K562 (cell line): ENCODE measurements around the gene ICA1L. TPM values are rescaled to one million over a fixed set of nuclear protein-coding genes. Genes with fewer than 3 reads are reported as not detected.

Experiments used
- ATAC-seq: fragments of 200-7000 bp; cut with Tn5 transposase; 3 replicates; pipeline ENCODE4 v1.9.1; 2020; ENCODE audit warnings: moderate library complexity
- BruUV-seq: library from RNA; stranded (reverse); fragments of 400-500 nt; replicated peaks from 2 replicates; lab custom pipeline; 2021; lab: Mats Ljungman, UMichigan
- CTCF ChIA-PET: fragments of 300-600 bp; formaldehyde crosslinking; extraction: SDS; loops from one replicate; lab custom pipeline; 2021; ENCODE audit warnings: low intra/inter-chr PET ratio; lab: Yijun Ruan, JAX
- POLR2A ChIA-PET: fragments of 300-600, 350-650 bp; sonication (Branson Sonifier 250); formaldehyde crosslinking; extraction: SDS; loops from one replicate; lab custom pipeline; 2021; ENCODE audit warnings: antibody characterized with exemption, inconsistent platforms; lab: Yijun Ruan, JAX
- DNase-seq, 4 experiments: peaks; one replicate each; pipeline versions ENCODE4 v3.0.0 to v3.0.0-alpha.2; 2011 to 2018; ENCODE audit warnings: low spot score in 3 of 4, mixed read lengths in 3 of 4; ENCODE audit errors: extremely low read depth in 1 of 4
- FAIRE-seq: peaks from 2 replicates; lab custom pipeline; 2011; peaks lifted over from hg19 to GRCh38; lab: Jason Lieb, UNC
- H2AFZ ChIP-seq: 2 replicates; pipeline ENCODE4 v1.6.0; 2011; ENCODE audit warnings: low read depth, low read length, control low read depth, inconsistent platforms
- H3K27ac ChIP-seq: fragments of 200-600 bp; 3 replicates; pipeline ENCODE4 v1.8.0; 2011; ENCODE audit warnings: low read depth, mild to moderate bottlenecking, control low read depth, inconsistent platforms, low read length, moderate library complexity, mixed read lengths; ENCODE audit errors: extremely low read depth
- H3K27me3 ChIP-seq, 2 experiments: fragments of 300-600 bp in 1 of 2; 2 replicates in 1 of 2; 3 replicates in 1 of 2; pipeline versions ENCODE4 v1.6.0 to v1.8.0; 2011; ENCODE audit warnings: inconsistent platforms in 2 of 2, low read length in 2 of 2, mild to moderate bottlenecking in 1 of 2, mixed read lengths in 1 of 2, moderate library complexity in 1 of 2; ENCODE audit not compliant: control insufficient read depth in 2 of 2, insufficient read depth in 2 of 2
- H3K36me3 ChIP-seq: fragments of 300-600 bp; 3 replicates; pipeline ENCODE4 v1.8.0; 2011; ENCODE audit warnings: mild to moderate bottlenecking, low read length, inconsistent platforms; ENCODE audit not compliant: control insufficient read depth, insufficient read depth
- H3K4me1 ChIP-seq, 2 experiments: fragments of 200-600 bp in 1 of 2; replicated peaks in 1 of 2; 2 replicates in 1 of 2; 3 replicates in 1 of 2; pipeline versions ENCODE4 v1.5.1 to v1.8.0; 2011; ENCODE audit warnings: inconsistent platforms in 2 of 2, low read length in 2 of 2, mild to moderate bottlenecking in 1 of 2, mixed read lengths in 1 of 2, moderate library complexity in 1 of 2; ENCODE audit not compliant: control insufficient read depth in 2 of 2, insufficient read depth in 2 of 2
- H3K4me2 ChIP-seq: 2 replicates; pipeline ENCODE4 v1.6.1; 2011; ENCODE audit warnings: low read length, control low read depth, inconsistent platforms, mixed read lengths; ENCODE audit not compliant: insufficient read depth
- H3K4me3 ChIP-seq: fragments of 200-600 bp; sonication (generic), shearing (Covaris generic); 2 replicates; pipeline ENCODE4 v1.5.1; 2016; ENCODE audit warnings: control low read depth, inconsistent platforms
- H3K79me2 ChIP-seq: fragments of 200-600 bp; 3 replicates; pipeline ENCODE4 v1.8.0; 2011; ENCODE audit warnings: low read length, inconsistent platforms; ENCODE audit not compliant: control insufficient read depth, insufficient read depth
- H3K9ac ChIP-seq, 2 experiments: 2 replicates each; pipeline versions ENCODE4 v1.6.0 to v1.6.1; 2011; ENCODE audit warnings: low read depth in 2 of 2, low read length in 2 of 2, control low read depth in 1 of 2, inconsistent platforms in 1 of 2, mild to moderate bottlenecking in 1 of 2, mixed read lengths in 1 of 2; ENCODE audit not compliant: insufficient read depth in 1 of 2
- H3K9me1 ChIP-seq: one replicate; pipeline ENCODE4 v1.6.0; 2011; ENCODE audit warnings: inconsistent platforms, mild to moderate bottlenecking, low read length, moderate library complexity; ENCODE audit not compliant: control insufficient read depth, insufficient read depth
- H3K9me3 ChIP-seq: replicated peaks from 2 replicates; pipeline ENCODE4 v1.5.1; 2011; ENCODE audit warnings: low read depth, low read length, inconsistent platforms; ENCODE audit not compliant: control insufficient read depth, insufficient read depth
- H4K20me1 ChIP-seq: replicated peaks from 2 replicates; pipeline ENCODE4 v1.6.1; 2011; ENCODE audit warnings: low read length, inconsistent platforms, mixed read lengths; ENCODE audit not compliant: control insufficient read depth, insufficient read depth
- CHD1 ChIP-seq: fragments of 200-600 bp; sonication (generic); IDR thresholded peaks from one replicate; pipeline ENCODE4 v1.6.1; 2012; ENCODE audit warnings: mild to moderate bottlenecking, moderate library complexity, low read length, inconsistent platforms
- E2F4 ChIP-seq: sonication (generic); formaldehyde crosslinking; IDR thresholded peaks from 2 replicates; pipeline ENCODE4 v1.8.0; 2022; ENCODE audit warnings: mild to moderate bottlenecking, low read depth, missing genetic modification reagents
- ELK3 ChIP-seq: fragments of 450-650 bp; formaldehyde crosslinking; IDR thresholded peaks from 2 replicates; pipeline ENCODE4 v1.4.0; 2020; ENCODE audit warnings: mild to moderate bottlenecking
- ETV1 ChIP-seq: fragments of 450-650 bp; conservative IDR thresholded peaks from 2 replicates; pipeline ENCODE4 v1.6.1; 2016; ENCODE audit warnings: missing genetic modification characterization, control low read depth, low read depth, missing compliant biosample characterization
- FOSL1 ChIP-seq: fragments of 200-800 bp; sonication (Bioruptor generic); conservative IDR thresholded peaks from 2 replicates; pipeline ENCODE4 v1.6.1; 2016; ENCODE audit warnings: missing genetic modification characterization, missing compliant biosample characterization
- FOXA1 ChIP-seq: fragments of 450-650 bp; IDR thresholded peaks from 2 replicates; pipeline ENCODE4 v1.6.1; 2016; ENCODE audit warnings: mild to moderate bottlenecking, borderline replicate concordance
- GATAD2B ChIP-seq: fragments of 450-650 bp; IDR thresholded peaks from 2 replicates; pipeline ENCODE4 v1.6.1; 2017; ENCODE audit warnings: mild to moderate bottlenecking, borderline replicate concordance
- HMGN3 ChIP-seq: IDR thresholded peaks from 2 replicates; pipeline ENCODE4 v1.6.1; 2011; ENCODE audit warnings: borderline replicate concordance, low read depth, mild to moderate bottlenecking, mixed read lengths, low read length; ENCODE audit not compliant: insufficient read length; ENCODE audit errors: extremely low read depth
- JUNB ChIP-seq: fragments of 450-650 bp; formaldehyde crosslinking; conservative IDR thresholded peaks from 2 replicates; pipeline ENCODE4 v1.4.0; 2020; ENCODE audit warnings: mild to moderate bottlenecking
- LCOR ChIP-seq: sonication (generic); formaldehyde crosslinking; IDR thresholded peaks from 2 replicates; pipeline ENCODE4 v1.8.0; 2022; ENCODE audit warnings: mild to moderate bottlenecking, missing genetic modification reagents
- NUFIP1 ChIP-seq: fragments of 450-650 bp; IDR thresholded peaks from 2 replicates; pipeline ENCODE4 v1.6.1; 2018; ENCODE audit not compliant: partially characterized antibody
- PTBP1 ChIP-seq: fragments of 200-400 bp; formaldehyde crosslinking; IDR thresholded peaks from 2 replicates; pipeline ENCODE4 v1.6.1; 2017; ENCODE audit warnings: low read depth, low read length
- RBBP5 ChIP-seq: fragments of 200-600 bp; sonication (generic); IDR thresholded peaks from 2 replicates; pipeline ENCODE4 v1.6.1; 2012; ENCODE audit warnings: borderline replicate concordance, mild to moderate bottlenecking, low read length, control low read depth, inconsistent platforms; ENCODE audit not compliant: insufficient read depth, poor library complexity, severe bottlenecking
- SUPT5H ChIP-seq: fragments of 450-650 bp; IDR thresholded peaks from 2 replicates; pipeline ENCODE4 v1.6.1; 2016
- ZNF212 ChIP-seq: fragments of 450-650 bp; formaldehyde crosslinking; IDR thresholded peaks from 2 replicates; pipeline ENCODE4 v1.4.0; 2020; ENCODE audit warnings: mild to moderate bottlenecking
- ZNF324 ChIP-seq: fragments of 250-450 bp; sonication (Bioruptor Pico); IDR thresholded peaks from 2 replicates; pipeline ENCODE4 v1.4.0; 2020; ENCODE audit warnings: mild to moderate bottlenecking
- ZNF584 ChIP-seq: fragments of 200-800 bp; sonication (Bioruptor generic); IDR thresholded peaks from 2 replicates; pipeline ENCODE4 v1.6.1; 2016; ENCODE audit warnings: low read depth, mild to moderate bottlenecking, missing genetic modification characterization, missing compliant biosample characterization
- ZNF785 ChIP-seq: fragments of 250-450 bp; sonication (Bioruptor Pico); IDR thresholded peaks from 2 replicates; pipeline ENCODE4 v1.4.0; 2020; ENCODE audit warnings: mild to moderate bottlenecking
- WGBS: fragments of 100-300 bp; shearing (Covaris generic); methylation state at CpG from one replicate; pipeline ENCODE4 v1.1.6; 2016; ENCODE audit warnings: low coverage, mixed read lengths; ENCODE audit not compliant: insufficient coverage; ENCODE audit errors: missing lambda C conversion rate; 5-methylcytosine and 5-hydroxymethylcytosine counted together
- in situ Hi-C: fragments of 300-500 bp; cut with MboI; formaldehyde crosslinking; loops from 4 replicates; pipeline ENCODE4 v1.15.0; 2018; ENCODE audit warnings: inconsistent platforms, mixed read lengths
- intact Hi-C: fragments of 100-400 bp; cut with micrococcal nuclease; formaldehyde crosslinking; loops from 2 replicates; pipeline ENCODE4 v1.14.2; 2022
- polyA plus RNA-seq, 8 experiments: library from polyadenylated mRNA; depleted of rRNA in 4 of 8; stranded (reverse) in 5 of 8; unstranded in 3 of 8; fragments of >200 nt; fragmentation: Nextera tagmentation in 2 of 8; fragmentation: Illumina TruSeq in 1 of 8; extraction: Ambion mirVana in 2 of 8; extraction: Trizol in 1 of 8; gene quantifications; 2 replicates each; pipeline versions ENCODE4 v1.2.1 to v1.2.3, GENCODE V29; 2011 to 2014; ENCODE audit warnings: inconsistent platforms in 1 of 8, missing spikeins in 1 of 8
- total RNA-seq, 7 experiments: library from RNA; depleted of rRNA in 6 of 7; stranded (reverse); fragments of >200 nt in 6 of 7; fragmentation: Illumina TruSeq in 2 of 7; extraction: Trizol in 2 of 7; gene quantifications; 2 replicates each; pipeline versions ENCODE4 v1.2.1 to v1.2.3, GENCODE V29; 2011 to 2021; ENCODE audit warnings: low replicate concordance in 1 of 7
- TF ChIP-seq, protein P1 (sequence below): sonication (generic); formaldehyde crosslinking; IDR thresholded peaks from 2 replicates; pipeline ENCODE4 v1.8.0; 2022; ENCODE audit warnings: mild to moderate bottlenecking, missing genetic modification reagents
- TF ChIP-seq, protein P2 (sequence below): sonication (generic); formaldehyde crosslinking; IDR thresholded peaks from 2 replicates; pipeline ENCODE4 v1.5.0; 2020; ENCODE audit warnings: missing genetic modification reagents

The ICA1L gene
- total and polyA plus RNA-seq, 9 of the 15 experiments (the other 6 are each of a cell fraction or from before 2014, with no cell fraction given): 0.57 to 1.7 (median 1.1) TPM

DNA sequence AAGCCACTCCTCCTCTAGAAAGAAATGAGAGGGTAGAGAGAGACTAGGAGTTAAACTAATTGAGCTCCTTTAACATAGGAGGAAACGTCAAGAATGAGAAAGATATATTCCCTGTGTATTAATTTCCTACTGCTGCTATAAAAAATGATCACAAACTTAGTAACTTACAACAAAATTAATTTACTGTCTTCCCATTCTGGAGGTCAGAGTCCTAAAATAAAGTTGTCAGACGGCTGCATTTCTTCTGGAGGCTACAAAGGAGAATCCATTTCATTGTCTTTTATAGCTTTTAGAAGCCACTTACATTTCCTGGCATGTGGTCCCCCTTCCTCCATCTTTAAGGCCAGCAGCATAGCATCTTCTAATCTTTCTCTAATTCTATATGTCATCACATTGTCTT lies 26.9 kb downstream of the ICA1L start:
- Histone ChIP-seq H2AFZ (no peak overlapping the region), H4K20me1 (no peaks in the 10 kb centered on the region), H3K27ac (no peak overlapping the region), H3K4me3 (no peak overlapping the region), H3K4me2 (no peak overlapping the region), H3K79me2 (no peaks in the 10 kb centered on the region), H3K4me1 (no peaks in the 10 kb centered on the region; a peak in 1 of 5 replicates), H3K9ac (no peak overlapping the region), H3K36me3 (no peaks in the 10 kb centered on the region), H3K9me3 (0 out of 2 replicates have a peak, but pooled peaks cover 2% of the 10 kb centered on the region), H3K9me1 (no peaks in the 10 kb centered on the region), H3K27me3 (no peaks in the 10 kb centered on the region)
- WGBS: 9% methylated on average over 2 of the region's 2 CpGs
- intact Hi-C loops: no loop called here
- ChIA-PET CTCF (no interaction called here), POLR2A (interaction anchor here (0.6 kb wide), 1 partner anchor 422 kb away, joined by 4 read pairs; no protein-coding TSS in a partner anchor)
- in situ Hi-C loops: no loop called here
- BruUV-seq: no TSS peak
- FAIRE-seq (no peak), DNase-seq (no peak), ATAC-seq (no peak)
- TF ChIP-seq CHD1 (no peak), SUPT5H (no peak), E2F4 (CRISPR knock-in tag) (no peak), ELK3 (CRISPR knock-in tag) (no peak), JUNB (CRISPR knock-in tag) (no peak), ZNF212 (CRISPR knock-in tag) (no peak), PTBP1 (no peak), GATAD2B (no peak), LCOR (CRISPR knock-in tag) (no peak), ZNF324 (CRISPR knock-in tag) (no peak), RBBP5 (no peak), ETV1 (no peak), NUFIP1 (no peak), ZNF785 (CRISPR knock-in tag) (no peak), HMGN3 (no peak), FOSL1 (tag) (no peak), FOXA1 (no peak), ZNF584 (CRISPR knock-in tag) (no peak)
- TF ChIP-seq, protein P1, sequence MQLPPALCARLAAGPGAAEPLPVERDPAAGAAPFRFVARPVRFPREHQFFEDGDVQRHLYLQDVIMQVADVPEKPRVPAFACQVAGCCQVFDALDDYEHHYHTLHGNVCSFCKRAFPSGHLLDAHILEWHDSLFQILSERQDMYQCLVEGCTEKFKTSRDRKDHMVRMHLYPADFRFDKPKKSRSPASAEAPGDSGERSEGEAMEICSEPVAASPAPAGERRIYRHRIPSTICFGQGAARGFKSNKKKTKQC: no peak
- TF ChIP-seq, protein P2, sequence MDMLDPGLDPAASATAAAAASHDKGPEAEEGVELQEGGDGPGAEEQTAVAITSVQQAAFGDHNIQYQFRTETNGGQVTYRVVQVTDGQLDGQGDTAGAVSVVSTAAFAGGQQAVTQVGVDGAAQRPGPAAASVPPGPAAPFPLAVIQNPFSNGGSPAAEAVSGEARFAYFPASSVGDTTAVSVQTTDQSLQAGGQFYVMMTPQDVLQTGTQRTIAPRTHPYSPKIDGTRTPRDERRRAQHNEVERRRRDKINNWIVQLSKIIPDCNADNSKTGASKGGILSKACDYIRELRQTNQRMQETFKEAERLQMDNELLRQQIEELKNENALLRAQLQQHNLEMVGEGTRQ: no peak
